Hippocampal formation (tissue), 2 donors: ENCODE measurements around the gene KIF1C.
"Not testable (repeated sequence)": the region's sequence is repeated elsewhere in the genome, so short reads cannot be mapped to it uniquely, and the experiment has no call there.

Experiments
- DNase-seq, 2 donors: peaks; one replicate each; lab custom pipeline; 2025; lab: John Stamatoyannopoulos, UW

Gene KIF1C

DNA sequence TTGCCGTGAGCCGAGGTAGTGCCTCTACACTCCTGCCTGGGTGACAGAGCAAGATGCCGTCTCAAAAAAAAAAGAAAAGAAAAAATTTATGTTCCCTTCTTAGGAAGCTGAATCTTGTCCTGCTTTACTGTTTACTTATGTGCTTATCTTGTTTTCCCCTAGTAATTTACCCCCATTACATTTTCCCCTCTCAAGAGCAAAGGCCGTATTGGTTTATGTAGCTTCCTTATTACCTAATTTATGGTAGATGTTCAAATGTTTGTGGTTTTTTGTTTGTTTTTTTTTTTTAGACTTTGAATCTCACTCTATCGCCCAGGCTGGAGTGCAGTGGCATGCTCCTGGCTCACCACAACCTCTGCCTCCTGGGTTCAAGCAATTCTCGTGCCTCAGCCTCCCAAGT, 47.7 kb downstream of the KIF1C start:
- no peak for DNase-seq

GRCh38 chr17:5047446-5047845, 49.7 kb downstream of the KIF1C start:
- DNase-seq: no peak

DNA sequence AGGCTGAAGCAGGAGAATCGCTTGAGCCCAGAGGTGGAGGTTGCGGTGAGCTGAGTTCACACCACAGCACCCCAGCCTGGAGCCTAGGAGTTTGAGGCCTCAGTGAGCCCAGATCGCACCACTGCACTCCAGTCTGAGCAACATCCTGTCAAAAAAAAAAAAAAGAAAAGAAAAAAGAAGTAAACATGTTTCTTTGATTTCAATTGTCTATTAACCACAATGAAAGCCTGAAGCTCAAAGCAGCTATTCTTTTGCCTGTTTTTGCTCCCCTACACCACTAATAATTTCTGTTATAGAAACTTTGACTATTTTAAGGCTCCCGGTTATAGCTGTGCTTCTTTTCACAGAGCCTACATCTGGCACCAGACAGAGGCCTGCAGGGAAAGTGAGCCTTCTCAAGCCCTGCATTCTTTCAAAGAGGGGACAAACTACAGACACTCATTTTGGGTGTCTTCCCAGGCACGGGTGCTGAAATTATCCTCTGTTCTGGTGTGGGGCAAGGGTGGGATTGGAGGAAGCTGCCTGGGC, 51.6 kb downstream of the KIF1C start:
- no peak for DNase-seq

- no peak for DNase-seq
Observed at GRCh38 chr17:5050278-5050677, 52.5 kb downstream of the KIF1C start.

DNA sequence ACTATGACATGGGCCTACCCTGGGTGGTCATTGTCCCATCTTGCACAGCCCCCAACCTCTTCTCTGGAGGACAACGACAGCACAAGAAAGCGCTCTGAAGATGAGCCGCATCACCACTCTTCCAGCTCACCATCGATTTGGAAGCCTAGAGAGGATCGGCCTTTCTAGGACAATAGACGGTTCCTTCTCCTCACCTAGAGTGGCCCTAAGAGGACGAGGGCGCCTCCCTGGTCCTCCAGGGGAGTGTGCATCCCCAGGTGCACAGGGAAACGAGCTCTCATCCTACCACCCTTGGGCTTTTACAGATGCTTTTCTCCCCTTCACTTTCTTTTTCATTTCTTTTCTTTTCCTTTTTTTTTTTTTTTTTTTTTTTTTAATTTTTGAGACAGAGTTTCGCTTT, 57.8 kb downstream of the KIF1C start:
- no peak for DNase-seq

DNA sequence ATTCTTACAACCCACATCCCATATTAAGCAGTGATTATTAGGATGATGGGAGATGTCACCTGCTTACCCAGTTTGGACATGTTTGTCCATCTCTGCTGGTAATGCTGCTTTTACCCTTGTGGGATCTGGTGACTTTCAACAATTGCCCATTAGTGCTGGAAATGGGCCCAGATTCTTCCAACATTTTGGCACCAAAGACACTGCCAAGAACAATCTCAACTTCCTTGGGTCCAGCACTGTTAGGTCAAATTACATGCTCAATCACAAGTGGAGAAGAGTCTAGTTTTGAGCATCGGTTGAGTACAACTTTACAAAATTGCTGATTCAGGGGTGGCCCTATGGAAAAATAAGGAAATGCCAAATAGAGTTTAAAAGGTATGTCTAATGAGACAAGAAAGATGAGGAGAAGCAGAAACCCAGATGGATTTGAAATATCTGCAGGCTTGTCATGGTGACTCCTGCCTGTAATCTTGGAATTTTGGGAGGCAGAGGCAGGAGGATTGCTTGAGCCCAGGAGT, 67.5 kb downstream of the KIF1C start:
- DNase-seq: no peak

DNA sequence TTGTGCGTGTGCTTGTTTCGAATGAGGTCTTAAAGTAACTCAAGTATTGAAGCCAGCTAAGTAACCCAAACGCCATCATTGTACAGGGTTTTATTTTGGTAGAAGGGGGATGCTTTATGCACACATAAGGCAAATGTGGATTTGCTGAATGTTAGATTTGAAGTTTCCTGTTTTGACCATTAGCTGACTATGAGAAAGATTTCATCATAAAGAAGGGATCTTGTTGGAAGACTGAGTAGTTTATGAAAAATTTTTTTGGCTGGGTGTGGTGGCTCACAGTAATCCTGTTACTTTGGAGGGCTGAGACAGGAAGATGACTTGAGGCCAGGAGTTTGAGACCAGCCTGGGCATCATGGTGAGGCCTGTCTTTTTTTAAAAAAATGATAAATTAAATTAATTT, 70.5 kb downstream of the KIF1C start:
- no peak for DNase-seq

- no peak for DNase-seq
Observed at GRCh38 chr17:5069724-5070123, 72.0 kb downstream of the KIF1C start.

GRCh38 chr17:5075472-5075871, 77.7 kb downstream of the KIF1C start:
- not testable (repeated sequence) for DNase-seq

DNA sequence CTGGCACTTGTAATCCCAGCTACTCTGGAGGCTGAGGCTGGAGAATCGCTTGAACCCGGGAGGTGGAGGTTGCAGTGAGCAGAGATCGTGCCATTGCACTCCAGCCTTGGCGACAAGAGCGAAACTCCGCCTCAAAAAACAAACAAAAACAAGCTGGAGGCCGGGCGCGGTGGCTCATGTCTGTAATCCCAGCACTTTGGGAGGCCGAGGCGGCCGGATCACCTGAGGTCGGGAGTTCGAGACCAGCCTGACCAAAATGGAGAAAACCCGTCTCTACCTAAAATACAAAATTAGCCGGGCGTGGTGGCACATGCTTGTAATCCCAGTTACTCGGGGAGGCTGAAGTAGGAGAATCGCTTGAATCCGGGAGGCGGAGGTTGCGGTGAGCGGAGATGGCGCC, 79.5 kb downstream of the KIF1C start:
- DNase-seq: not testable (repeated sequence)

- no peak for DNase-seq
Observed at GRCh38 chr17:5077781-5078105, 80.0 kb downstream of the KIF1C start.
